GM21825 (cell line): Measurements from ENCODE around the gene LCE1C.

Experiments
- ATAC-seq: cut with Tn5 transposase; IDR thresholded peaks from one replicate; pipeline ENCODE4 v1.9.1; 2021; ENCODE audit warnings: mild to moderate bottlenecking, moderate library complexity; ENCODE audit not compliant: unreplicated experiment

The LCE1C gene, protein sequence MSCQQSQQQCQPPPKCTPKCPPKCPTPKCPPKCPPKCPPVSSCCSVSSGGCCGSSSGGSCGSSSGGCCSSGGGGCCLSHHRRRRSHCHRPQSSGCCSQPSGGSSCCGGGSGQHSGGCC

DNA sequence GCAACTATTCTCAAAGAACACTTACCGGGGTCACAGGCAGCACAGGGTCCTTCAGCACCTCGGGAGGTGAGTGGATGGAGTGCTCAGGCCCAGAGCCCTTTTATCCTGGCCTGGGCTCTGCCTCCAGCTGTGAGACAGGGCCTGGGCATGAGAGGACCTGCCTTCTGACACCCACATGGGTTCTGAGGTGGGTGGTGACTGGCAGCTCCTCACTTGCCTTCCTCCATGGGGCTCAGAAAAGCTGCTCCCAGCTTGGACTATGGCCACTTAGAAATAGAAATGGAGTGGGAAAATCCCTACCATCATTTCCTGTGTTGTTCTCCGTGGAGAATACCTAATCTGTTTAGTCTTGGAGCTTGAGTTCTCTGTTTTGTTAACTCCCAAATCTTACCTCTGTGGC, at the start of gene LCE1C:
LCE1C (minus strand) TSS at position 76 of the 400 bp plus-strand sequence. CDS start 1,173 bp downstream, outside the sequence.
- no peak for ATAC-seq

DNA sequence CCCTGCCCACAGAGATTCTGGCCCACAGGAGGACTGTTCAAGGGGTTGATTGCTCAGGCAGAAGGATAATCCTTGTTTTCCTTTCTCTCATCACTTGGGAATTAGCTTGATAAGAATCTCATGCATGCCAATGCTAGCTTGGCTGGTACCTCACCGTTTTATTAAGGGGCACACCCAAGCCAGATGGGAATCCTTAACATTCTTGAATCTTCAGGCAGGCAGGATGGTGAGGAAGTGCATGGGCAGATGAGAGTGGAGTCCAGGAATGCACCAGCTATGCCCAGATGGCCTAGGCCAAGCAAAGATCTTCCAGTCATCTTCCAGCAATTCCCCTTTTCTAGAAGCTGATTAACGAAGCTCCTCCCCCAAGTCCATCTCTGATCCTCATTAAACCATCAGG, 49.2 kb upstream of the LCE1C start:
- no peak for ATAC-seq

DNA sequence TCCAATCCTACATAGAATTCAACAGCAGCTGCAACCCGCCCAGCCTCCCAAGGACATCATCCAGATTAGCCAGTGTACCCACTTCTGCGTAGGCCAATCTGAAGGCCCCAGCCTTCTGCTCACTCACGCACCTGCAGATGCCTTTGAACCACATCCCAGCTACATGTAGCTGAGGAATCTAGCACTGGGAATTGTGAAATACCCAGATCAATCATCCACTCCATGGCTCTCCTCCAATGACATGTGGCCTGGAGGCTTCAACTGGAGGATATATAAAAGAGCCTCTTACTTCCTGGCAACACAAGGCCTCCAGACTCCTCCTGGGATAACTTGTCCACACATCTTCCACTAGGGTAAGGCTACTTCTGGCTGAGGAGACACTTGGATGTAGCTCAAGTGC, 36.1 kb upstream of the LCE1C start, which contains the start of gene LCE6A:
LCE6A (plus strand) TSS at position 301 of the 400 bp plus-strand sequence. CDS start 665 bp downstream, outside the sequence.
- no peak for ATAC-seq

DNA sequence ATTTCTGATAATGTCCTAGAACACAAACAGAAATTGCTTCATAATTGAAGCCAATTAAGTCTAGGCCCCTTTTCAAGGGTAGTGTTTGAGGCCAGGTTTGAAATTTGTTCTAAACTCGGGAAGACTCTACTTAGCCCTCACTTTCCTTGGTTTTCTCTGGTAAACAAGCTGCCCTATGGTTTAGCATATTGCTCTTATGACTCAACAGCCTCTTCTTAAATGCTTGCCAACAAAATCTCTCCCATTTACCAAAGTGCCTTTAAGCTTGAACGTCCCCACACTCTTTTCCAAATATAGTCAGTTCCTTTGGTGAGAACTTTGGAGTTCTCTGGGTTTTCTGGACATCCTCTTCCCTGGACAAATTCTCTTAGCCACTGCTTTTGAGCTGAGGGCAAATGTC, 30.4 kb upstream of the LCE1C start:
- no peak for ATAC-seq

DNA sequence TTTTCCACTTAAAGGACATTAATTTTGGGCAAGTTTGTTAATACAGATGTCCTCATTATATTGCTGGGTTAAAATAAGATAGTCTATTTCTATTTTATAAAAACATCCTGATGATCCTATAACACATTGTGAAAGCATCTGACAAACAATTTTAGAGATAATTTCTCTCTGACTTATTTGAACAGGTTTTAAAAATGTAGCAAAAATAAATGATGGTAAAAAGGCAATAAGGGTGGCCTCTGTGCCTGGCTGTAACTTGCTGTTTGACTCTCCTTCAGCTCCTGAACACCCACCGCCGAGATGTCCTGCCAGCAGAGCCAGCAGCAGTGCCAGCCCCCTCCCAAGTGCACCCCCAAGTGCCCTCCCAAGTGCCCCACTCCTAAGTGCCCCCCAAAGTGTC, 20.7 kb upstream of the LCE1C start, which contains the start of gene LCE1A:
LCE1A (plus strand) TSS at position 301 of the 400 bp plus-strand sequence; CDS start at position 301, 0 bp downstream.
- no peak for ATAC-seq

DNA sequence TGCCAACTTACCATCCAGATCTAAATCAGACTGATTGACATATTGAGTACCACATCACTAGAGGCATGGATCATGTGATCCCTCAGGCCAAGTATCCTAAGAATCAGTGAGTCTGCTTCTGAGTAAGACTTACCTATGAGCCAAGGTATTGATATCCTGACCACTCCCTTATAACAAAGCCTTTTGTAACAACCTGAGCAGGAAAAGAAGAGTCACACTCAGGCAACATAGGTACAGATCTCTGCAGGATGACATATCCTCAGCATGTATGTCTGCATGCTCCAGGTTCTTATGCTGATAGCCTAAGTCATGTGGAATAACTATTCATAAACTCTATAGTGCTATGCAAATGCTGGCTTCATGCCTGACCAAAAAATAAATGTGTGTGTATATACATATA, 18.5 kb upstream of the LCE1C start:
- no peak for ATAC-seq

DNA sequence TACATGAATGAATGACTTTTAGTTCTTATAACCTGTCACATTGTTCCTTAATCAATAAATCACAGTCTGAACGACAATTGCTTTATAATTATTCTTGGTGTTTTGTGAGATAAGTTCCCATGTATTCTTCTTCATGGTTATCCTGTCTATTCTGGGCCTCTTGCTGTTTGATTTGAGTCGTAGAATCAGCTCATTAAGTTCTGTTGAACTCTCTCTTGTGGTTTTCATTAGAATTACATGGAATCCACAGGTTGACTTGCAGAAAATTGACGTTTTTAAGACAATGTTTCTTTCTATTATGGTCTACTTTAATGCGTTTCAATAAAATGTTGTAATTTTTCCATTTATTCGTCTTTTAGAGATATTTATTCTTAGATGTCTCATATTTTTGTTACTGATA, 16.8 kb upstream of the LCE1C start:
- no peak for ATAC-seq

DNA sequence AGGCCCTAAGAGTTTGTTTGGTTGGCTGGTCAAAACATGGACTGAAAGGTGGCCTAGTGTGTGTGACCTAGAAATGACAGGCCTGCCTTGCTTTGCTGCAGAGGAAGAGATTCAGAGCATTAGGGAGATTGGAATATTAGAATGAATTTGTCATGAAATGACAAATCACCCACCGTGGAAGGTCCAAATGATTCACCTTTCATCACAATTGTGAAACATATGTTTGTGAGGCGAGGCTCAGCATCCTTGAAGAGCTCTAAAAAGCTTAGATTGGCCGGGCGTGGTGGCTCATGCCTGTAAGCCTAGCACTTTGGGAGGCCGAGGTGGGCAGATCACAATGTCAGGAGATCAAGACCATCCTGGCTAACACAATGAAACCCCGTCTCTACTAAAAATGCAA, 10.9 kb upstream of the LCE1C start:
- ATAC-seq = no peak

DNA sequence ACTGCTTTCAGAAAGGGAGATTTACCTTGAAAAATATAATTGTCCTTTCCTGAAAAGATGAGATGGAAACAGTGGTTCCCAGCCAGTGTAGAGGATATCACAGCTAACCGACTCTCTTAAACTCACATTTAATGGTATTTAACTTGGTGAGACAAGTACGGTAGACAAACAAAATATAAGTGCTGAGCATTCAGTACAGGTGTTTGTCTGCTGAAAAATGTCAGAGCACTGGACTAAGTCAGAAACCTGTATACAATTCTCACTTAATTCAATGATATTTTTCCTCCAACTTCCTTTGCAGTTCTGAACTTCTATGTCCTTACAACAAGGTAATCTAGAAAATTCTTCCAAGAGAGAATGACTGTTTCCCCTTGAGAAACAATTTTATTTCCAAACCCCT, 5.2 kb upstream of the LCE1C start, which contains the start of gene LCE1B:
LCE1B (plus strand) TSS at position 301 of the 400 bp plus-strand sequence. CDS start 476 bp downstream, outside the sequence.
- no peak for ATAC-seq

DNA sequence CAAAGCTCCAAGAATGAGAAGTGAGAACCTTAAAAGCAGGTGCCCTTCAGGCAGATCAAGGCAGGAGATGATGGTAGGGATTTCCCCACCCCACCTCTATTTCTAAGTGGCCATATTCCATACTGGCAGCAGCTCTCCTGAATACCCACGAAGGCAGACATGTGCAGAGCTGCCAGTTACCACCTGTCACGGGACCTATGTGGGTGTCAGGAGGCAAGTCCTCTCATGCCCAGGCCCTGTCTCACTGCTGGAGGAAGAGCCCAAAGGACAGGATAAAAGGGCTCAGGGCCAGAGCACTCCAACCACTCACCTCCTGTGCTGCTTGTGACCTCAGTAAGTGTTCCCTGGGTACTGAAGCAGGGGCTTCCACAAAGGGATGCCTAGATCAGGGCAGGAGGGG, 4.6 kb upstream of the LCE1C start:
- ATAC-seq = no peak

DNA sequence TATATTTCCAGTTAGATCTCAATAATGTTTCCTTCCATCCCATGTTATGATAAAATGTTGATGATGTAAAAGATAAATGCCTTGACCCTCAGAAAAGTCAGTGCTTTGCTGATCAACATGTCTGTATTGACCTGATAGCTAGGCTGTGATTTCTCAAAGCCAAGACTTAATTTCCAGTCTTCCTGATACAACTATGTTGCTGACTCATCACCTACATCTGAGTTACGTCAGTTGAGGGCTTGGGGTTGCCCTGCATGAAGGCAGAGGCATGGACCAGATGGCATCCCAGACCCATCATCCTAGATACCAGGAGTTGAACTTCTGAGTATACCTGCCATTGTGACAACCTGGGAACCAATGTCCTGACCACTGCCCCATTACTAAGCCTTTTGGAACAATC, 5.1 kb downstream of the LCE1C start:
- ATAC-seq = no peak

DNA sequence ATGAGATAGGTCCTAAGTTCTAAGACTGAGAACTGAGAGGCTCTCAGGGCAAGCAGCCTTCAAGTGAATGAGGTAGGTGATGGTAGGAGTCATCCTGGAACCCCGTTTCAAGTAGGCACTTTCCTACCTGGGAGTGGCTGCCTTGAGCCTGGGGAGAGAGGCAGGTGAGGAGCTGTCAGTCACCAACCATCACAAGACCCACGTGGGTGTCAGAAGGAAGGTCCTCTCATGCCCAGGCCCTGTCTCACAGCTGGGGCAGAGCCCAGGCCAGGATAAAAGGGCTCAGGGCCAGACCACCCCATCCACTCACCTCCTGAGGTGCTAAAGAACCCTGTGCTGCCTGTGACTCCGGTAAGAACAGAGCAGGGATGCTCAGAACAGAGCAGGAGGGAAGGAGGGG, 10.0 kb downstream of the LCE1C start, which contains the start of gene LCE1D:
LCE1D (plus strand) TSS at position 301 of the 400 bp plus-strand sequence. CDS start 1,074 bp downstream, outside the sequence.
- no peak for ATAC-seq

DNA sequence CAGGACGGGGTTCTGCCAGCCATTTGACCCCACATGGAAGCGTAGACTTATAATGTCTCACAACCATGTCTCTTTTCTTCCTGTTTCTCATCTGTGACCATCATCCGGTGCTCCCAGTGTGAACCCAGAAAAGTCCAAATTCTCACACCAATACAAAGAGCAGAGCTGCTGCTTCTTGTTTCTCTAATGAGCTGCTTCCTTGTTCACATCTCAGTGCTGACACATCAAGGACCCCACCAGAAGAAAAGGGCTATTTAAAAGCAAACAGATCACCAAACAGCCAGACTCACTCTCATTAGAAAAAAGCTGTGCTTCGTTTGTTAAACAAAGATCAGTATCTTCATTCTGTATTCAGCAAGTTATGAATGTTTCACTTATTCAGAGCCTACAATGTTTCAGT, 10.8 kb downstream of the LCE1C start:
- no peak for ATAC-seq

DNA sequence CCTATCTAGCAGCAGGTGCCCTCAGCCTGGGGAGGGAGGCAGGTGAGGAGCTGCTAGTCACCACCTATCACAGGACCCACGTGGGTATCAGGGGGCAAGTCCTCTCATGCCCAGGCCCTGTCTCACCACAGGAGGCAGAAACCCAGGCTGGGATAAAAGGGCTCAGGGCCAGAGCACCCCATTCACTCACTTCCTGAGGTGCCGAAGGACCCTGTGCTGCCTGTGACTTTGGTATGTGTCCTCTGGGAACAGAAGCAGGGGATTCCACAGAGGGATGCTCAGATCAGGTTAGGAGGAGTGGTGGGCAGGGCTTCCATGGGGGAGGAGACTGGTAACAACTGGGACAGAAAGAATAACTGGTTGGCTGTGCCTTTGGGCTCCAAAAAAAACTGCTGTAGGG, 20.4 kb downstream of the LCE1C start, which contains the start of gene LCE1E:
LCE1E (plus strand) TSS at position 181 of the 400 bp plus-strand sequence. CDS start 1,043 bp downstream, outside the sequence.
- no peak for ATAC-seq

DNA sequence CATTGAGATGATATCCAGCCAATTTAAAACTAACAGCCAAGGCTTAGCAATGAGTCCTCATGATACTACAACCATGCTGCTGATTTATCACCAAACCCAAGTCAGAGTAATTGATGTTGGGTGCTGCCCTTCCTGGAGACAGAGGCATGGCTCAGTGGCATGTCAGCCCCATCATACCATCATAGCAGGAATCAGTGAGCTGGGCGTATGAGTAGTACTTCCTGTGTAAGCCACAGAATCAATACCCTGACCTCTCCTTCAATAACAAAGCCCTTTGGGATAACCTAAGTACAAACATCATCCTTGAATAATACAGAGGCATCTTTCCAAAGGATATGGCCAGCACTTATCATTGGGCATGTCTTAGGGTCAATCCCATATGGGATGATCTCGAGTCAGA, 23.4 kb downstream of the LCE1C start:
- ATAC-seq = no peak

DNA sequence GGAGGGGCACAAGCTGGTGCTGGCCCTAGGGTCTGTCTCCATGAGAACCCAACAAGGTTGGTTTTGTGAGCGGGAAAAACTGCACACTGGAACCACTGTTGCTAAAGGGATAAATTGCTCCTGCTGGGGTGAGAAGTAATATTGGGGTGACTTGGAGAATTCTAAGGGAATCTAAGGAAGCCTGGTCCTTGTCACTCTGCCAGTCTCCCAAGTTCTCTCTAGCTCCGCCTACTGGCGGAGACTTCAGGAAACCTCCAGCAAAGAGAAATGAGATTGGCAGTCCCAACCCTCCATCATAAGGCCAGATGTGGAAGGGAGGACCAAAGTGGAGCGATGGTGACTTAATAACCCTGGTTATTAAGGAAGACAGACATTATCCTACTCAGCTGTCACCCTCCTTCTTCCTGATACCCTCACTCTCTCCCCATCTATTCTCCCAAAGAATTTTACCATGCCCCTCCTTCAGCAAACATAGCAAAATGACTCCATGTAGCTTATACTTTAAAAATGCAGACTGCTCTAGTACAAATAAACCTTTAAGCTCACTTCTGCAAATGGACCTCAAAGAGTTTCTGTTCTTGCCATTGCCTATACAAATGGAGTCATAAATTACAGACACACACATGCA, 28.8 kb downstream of the LCE1C start:
- ATAC-seq = no peak

DNA sequence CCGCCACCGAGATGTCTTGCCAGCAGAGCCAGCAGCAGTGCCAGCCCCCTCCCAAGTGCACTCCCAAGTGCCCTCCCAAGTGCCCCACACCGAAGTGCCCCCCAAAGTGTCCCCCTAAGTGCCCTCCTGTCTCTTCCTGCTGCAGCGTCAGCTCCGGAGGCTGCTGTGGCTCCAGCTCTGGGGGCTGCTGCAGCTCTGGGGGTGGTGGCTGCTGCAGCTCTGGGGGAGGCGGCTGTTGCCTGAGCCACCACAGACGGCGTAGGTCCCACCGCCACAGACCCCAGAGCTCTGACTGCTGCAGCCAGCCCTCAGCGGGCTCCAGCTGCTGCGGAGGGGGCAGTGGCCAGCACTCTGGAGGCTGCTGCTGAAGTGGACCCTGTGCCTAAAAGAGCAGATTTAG, 30.1 kb downstream of the LCE1C start:
- no peak for ATAC-seq

DNA sequence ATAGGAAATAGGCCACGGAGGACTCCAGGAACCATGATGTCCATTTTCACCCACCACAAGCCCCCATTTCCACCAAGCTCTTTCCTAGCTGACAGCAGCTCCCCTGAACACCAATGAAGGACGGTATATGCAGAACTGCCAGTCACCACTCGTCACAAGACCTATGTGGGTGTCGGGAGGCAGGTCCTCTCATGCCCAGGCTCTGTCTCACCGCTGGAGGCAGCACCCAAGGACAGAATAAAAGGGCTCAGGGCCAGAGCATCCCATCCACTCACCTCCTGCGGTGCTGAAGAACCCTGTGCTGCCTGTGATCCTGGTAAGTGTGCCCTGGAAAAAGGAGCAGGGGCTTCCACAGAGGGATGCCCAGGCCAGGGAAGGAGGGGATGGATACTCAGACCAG, 31.6 kb downstream of the LCE1C start, which contains the start of gene LCE1F:
LCE1F (plus strand) TSS at position 266 of the 400 bp plus-strand sequence. CDS start 1,232 bp downstream, outside the sequence.
- no peak for ATAC-seq

DNA sequence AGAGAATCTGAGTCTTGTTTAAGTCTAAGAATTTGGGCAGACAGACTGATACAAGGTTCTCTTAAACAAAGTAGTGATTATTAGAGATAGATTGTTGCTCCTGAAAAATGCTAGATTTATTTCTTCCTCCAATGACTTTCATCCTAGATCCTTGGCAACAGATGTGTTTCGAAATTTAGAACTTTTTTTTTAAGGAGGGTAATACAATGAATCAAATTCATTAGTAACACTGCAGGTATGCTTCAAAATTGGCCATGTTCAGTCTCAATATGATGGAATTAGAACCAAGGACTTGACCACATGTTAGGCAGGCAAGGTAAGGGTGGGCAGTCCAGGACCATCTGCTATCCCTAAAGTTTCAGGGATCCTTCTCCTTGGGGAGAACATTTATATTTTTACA, 36.0 kb downstream of the LCE1C start:
- ATAC-seq = no peak

DNA sequence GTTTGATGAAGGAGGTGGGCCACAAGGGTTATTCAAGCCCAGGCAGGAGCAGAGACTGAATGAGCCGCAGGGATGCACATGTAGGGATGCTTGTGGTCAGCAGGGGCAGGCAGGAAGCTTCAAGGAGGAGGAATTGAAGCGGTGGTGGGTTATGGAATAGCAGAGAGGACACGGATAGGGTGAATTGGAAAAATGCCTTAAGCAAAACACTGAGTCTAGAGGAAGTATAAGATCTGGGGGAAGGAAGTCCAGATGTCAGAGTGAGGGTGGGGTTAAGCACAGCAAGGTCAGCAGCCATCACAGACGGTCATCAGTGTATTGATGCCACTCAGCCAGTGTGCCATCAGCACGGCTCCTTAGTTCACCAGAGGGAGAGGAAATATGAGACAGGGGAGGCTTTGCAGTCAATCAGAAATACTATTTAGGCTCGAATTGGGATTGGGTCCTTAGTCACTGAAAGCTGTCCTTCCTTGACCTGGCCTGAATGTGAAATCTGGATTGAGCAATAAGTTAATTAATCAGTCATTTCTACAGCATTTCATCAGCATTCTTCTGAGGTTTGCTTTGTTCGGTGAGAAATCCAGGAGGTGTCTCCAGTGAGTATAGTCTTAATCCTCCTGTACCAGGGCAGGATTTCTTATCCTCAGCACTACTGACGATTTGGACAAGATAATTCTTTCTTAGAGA, 37.5 kb downstream of the LCE1C start:
- ATAC-seq = no peak

DNA sequence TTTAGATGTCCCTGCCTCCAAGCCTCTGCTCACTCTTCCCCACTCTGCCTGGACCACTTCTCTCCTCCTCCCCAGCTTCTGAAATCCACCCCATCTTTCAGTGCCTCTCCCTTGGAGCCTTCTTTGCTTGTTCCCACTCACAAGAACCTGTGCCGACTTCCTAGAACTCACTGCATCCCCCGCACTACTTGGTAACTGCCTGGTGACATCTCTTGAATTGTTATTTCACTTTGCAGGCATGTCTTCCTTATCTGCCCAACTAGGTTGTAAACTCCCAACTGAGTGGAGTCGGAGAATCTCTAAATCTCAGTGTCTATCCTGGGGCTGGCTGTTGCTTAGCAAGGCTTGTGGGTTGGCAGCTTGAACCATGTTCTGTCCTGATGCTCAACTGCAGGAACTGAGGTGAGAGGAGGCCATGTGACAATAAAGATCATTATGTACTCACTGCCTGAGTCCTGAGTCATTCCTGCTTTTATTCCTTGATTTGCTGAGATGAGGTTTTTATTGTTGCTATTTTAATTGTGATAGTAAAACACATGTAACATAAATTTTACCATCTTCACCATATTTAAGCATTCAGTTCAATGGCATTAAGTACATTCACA, 44.7 kb downstream of the LCE1C start:
- no peak for ATAC-seq
